Activated CD8-positive, alpha-beta memory T cell treated with anti-CD3 and anti-CD28 coated beads, Interleukin-2, amount 50 U/mL, for 48 hours (primary cell): ENCODE results near the gene PRKCA.
"Not testable (repeated sequence)": the region's sequence is repeated elsewhere in the genome, so short reads cannot be mapped to it uniquely, and the experiment has no call there.

ENCODE experiments used
- DNase-seq: peaks from one replicate; pipeline ENCODE4 v3.0.0-alpha.2; 2020

PRKCA gene

DNA sequence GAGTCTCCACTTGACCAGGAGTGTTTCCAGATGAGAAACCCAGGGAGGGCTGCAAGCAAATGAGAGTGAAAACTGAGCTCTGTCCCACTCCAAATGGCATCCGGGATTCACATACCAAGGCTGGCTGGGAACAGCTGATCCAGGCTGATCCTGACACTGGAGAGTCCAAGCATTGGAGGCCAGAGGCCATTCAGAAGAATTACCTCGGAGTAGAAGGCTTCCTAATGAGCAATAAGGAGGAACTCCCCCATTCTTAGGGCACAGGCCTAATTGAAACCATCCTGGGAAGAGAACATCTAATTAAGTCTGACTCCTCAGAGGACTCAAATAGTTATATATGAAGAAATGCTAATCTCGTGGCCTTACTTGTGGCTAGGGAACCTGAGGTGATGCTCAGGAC lies 142.8 kb downstream of the PRKCA start:
- DNase-seq: no peak

DNA sequence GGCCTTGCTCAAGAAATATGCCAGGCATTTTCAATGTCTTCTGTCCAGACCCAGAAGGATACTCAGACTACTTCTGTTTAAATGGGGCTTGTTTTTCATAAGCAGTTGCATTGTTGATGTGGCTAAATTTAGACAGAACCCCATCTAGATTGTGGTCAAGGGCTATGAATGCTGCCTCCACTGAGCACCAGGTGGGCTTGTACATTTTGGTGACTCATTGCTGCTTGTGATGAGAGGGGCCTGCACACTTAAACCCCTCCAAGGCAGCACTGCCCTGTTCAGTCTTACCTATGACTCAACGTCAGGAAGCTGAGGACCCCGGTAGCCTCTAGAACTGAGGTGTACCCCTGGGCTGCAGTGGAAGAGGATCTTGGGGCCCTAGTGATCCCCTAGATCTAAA lies 144.0 kb downstream of the PRKCA start:
- DNase-seq: no peak

DNA sequence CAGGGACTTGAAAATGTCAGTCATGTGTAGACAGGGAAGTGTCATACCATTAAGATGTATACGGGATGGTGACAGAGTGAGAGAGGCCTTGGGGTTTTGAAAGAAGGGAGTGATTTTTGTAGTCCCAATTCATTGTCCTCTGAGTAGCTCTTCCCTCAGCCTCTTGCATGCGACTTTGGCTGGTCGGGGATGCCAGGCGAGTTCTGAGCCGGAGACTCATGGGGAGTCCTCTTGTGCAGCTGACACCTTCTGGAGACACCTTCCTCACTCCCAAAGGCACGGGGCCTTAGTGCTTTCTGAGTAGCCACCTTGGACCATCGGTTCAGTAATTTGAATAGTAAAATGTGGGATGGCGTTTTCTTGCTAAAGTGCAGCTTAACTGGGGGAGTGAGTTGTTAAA lies 144.7 kb downstream of the PRKCA start:
- no peak for DNase-seq

DNA sequence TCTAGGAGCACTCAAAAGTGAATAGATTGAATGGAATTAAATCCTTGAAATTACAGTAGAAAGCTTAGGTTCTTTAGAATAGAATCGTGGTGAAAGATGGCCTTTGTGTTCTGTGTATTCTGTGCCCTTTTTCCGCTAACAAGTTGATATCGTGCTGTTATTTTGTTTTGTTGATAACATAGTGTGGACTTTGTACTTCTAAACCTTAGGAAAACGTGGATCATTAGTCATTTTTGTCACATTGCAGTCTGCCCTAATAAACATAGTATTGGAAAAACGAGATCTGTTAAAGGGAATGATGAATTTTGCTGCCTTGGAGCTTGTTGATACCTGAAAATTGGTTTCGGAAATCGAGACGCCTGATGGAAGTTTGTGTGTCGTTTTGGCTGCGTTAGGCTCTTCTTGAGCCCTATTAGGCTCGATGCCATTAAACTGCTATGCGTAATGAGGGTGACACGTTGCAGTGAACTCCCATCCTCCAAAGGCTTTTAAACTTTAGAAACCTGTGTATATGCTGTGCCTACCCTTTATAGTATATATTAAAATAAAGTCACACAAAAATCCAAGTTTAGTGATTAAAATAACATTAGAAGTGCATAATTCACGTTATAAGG lies 145.7 kb downstream of the PRKCA start:
- DNase-seq: no peak

DNA sequence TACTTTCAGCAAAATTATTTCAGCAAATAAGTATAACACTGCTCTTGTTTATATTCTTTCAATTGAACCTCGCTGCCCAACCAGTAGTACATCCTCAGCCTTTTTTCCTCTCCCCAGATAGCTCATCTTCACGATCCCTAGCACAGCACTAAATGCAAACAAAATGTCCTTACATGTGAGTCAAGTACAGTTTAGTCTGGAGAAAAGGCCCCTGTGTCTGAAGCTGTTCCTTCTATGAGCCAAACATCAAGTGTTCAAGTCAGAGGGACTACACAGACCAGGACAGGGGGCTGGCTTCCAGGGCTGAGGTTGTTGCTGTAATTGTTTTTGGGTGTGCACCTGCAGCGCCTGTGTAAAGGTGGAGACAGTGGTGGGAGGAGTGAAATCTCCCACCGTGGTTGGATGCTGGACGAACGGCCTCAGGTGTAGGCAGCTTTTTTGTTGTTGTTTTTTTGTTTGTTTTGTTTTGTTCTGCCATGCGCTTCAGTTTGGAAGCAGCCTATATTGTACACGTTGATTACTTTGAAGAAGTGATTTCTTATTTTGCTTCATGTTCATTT lies 147.1 kb downstream of the PRKCA start:
- DNase-seq: no peak

DNA sequence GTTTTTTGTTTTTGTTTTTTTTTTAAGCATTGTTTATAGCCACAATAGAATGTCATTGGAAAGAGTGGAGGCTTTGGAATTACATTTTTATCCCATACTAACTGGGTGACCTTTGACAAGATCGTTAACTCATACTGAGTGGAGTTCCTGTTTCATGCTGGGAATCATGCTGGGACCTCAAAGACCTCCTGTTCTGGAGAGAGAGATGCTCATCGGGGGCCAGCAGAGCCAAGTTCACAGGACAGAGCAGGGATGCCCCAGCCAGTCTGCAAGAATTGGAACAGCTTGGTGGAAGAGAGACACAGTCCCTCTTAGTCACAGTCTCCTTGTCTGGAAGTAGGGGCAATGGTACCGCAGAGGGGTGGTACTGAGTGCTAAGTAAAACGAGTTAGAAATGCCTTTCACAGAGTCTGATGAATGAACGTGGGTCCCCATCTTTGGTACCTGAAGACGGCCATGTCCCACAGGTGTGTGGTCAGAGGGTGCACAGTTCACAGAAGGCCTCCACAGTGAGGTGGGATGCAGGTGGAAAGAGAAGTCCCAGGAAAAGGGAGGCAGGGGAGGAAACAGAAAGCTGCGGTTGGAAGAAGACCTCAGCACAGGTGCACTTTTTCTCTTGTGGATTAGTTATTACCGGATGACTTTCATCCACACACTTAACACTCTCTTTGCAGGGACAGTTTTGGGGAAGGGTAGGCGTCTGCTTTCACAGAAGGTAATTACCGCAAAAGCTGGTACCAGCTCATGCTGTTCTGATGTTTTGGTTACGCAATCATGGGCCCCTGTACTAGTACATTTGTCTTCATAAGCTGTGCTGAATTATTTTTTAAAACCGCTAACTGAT lies 147.8 kb downstream of the PRKCA start:
- DNase-seq: no peak

DNA sequence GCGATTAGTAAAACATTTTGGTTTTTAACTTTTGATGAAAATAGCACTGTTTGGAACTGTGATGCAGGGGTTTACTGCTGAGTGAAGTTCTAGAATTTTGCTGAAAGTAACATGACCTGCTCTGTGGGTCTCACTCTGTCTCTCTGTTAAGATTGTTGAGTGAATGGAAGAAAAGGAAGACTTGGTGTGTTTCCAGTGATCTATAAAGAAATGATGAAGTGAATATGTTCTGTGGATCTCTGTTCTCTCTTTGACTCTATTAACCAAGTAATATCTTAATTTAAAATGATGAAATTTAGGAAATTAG lies 148.4 kb downstream of the PRKCA start:
- no peak for DNase-seq

DNA sequence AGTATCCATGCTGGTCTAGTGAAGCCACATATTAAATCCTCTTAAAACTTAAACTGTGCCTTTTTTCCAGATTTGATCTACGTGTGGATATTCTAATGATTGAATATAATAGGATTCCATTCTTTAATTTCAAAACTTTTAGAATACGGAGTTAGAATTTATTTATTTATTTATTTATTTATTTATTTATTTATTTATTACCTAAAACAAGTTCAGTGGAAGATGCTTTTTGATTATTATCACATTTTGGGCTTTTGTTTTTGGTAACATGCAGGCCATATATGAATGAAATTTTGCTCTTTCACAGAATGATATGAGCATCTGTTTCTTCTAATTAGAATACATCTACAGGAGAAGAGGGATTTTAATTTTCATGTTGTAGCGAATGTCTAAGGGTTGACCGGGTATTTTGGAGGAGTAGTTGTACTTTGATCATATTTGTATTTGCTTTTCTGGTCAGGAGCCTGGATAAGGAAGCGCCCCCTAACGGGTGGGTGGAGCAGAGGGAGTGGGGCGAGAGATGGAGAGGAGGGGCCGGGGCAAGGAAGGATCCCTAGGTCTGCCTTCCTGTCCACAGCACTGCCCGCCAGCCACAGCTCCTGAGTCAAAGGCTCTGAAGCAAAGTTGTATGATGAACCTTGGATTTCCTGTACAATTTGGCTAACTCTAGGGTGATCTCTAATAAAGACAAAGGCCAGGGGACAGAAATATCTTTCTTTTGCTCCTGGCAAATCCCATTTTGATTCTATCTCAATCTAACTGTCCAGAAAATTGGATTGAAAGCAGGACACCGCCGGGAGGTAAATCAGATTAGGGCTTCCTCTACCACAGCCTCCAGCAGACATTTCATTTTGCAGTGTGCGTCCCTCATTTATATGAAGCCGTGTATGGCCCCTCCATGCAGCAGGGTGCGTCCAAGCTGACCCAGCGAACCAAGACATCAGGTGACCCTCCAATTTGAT lies 149.1 kb downstream of the PRKCA start:
- no peak for DNase-seq

DNA sequence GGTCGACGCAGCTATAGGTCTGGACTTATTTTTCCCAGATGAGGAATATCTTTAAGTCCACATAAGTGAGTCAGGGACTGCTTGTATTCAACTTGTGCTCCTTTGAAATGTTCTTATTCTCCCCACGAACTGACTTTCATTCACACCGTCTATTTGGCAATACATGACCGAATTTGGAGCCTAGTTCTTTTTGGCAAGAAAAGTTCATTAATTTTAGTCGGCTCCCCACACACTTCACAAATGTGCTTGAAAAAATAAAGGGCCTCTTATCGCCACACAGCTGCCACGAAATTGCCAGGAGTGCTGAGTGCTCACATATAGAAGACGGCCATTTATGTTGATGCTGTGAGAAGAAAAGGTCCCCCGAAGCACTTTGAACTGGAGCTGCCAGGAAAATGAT lies 152.6 kb downstream of the PRKCA start:
- DNase-seq: no peak

DNA sequence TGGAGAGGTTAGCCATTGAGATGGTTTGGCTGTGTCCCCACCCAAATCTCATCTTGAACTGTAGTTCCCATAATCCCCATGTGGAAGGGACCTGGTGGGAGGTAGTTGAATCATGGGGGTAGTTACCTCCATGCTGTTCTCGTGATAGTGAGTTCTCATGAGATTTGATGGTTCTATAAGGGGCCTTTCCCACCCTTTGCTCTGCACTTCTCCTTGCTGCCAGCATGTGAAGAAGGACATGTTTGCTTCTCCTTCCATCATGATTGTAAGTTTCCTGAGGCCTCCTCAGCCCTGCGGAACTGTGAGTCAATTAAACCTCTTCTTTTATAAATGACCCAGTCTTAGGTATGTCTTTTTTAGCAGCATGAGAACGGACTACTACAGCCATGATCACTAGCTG lies 155.1 kb downstream of the PRKCA start:
- DNase-seq: not testable (repeated sequence)

DNA sequence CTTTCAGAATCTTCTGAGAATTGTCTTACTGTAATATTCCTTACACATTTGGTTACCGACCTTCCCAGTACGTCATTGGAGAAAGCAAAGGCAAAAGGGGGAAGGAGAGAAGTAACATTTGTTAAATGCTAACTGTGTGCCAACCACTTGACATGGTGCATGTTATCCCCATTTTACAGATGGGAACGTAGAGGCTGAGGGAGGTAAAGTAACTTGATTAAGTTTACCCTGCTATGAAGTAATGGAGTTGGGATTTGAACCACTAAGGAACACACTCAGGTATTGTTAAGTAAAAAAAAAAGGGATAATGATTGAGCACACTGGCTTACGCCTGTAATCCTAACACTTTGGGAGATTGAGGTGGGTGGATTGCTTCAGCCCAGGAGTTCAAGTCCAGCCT lies 156.4 kb downstream of the PRKCA start:
- no peak for DNase-seq

DNA sequence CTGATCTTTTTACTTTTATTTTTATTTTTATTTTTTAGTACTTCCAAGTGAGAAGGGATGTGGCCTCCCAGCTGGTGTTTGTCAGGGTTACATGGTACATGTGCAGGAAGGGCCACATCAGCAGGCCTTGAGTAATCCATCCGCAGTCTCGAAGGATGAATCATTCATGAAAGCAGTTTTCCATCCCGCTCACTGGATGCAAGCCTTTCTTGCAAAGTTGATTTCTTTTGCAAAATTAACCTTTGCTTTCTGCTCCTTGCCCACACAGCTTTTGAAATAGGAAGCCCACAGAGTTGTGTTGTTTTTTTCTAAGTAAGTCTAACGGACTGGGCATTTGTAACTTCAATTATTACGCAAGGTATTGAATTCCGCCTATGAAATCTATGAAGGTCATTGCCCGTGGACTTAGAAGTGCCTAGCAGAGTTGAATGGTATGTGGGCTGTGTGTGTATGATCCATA lies 157.4 kb downstream of the PRKCA start:
- DNase-seq: no peak

DNA sequence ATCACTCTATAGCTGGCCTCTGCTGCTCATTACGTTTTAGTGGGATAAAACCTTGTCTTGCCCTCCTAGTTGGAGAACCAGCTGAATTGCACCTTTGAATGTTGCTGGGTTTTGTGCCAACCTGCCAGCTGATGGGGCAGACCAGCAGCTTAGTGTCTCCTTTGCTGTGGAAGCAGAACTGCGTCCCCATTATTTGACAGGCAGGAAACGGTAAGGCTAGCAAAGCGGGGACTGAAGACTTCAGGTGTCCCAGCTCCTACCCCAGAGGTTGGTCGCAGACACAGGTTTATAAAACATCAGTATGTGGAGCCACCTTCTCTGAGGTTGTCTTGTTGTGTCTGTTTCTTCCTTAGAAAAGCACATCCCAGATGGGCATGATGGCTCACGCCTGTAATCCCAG lies 158.1 kb downstream of the PRKCA start:
- DNase-seq: no peak

DNA sequence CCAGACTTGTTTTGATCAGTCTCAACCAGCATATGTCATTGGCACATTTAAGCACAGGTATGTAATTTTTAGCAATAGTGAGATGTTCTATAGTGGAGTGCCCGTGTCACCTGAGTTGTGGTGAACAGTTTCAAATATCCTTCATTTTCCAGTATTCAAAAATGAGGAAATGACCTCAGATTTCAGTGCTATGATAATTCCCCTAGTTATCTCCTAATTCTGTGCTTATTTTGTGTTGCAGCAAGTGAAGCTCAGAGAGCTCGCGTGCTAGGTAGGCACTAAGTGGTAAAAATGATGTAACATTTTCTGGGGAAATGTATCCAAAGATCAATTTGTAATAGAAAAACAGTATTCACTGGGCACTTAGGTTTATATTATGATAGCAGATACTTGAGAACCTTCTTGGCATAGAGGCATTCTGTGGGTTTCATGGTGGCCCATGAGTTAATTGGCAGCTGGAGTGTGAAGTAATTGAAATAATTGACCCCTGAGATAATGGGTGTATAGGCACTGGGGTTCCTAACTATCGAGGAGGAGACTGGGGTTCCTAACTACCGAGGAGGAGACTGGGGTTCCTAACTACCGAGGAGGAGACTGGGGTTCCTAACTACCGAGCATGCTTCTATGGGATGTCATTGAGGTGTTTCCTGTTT lies 159.1 kb downstream of the PRKCA start:
- no peak for DNase-seq

DNA sequence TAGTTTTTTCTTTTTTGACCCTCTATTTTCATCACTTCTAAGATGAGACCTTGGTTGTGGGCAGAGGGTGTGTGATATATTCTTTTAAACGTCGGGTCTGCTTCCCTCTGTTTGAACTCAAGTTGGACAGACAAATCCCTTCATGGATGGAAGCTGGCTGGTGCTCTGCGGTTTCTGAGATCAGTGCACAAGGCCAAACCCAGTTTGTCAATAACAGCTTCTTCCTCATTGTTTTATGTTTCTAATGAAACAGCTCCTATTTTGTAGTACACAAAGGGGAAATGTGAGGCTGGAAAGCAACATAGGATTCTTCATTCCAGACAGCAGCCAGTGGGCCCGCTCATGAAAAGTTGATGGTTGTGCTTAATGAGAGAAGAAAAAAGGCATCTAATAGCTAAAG lies 159.6 kb downstream of the PRKCA start:
- no peak for DNase-seq

DNA sequence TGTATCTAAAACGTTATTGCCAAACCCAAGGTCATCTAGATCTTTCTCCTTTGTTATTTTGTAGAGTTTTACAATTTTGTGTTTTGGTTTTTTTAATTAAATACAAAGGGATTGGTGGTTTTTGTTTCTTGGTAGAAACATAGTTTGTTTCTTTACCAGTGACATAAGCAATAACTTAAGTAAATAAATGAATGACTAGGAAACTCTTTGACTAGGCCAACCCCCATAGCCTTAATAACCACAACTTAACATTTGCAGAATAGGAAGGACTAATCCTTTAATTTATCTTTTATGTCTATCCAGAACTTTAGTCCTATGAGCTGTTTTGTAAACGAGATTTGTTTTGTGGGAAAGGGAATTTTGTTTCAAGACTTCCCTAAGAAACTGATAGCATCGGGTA lies 162.5 kb downstream of the PRKCA start:
- no peak for DNase-seq

DNA sequence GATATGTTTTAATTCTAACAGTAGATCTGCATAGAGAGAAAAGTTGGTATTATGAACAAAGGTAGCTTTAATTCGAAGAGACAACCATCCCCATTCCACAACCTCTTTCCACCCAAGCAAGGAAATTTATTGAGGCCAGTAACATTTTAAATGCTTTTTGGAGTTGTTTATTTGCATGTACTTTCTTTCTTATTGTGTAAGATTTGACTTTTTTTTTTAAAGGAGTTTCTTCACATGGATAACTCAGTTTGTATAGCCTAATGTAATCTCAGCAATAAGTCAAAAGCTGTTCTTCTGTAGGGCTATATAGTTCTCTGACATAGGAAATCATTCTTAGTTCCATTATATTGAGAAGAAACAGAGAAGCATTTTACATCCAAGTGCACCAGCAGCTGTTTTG lies 163.3 kb downstream of the PRKCA start:
- DNase-seq: no peak

DNA sequence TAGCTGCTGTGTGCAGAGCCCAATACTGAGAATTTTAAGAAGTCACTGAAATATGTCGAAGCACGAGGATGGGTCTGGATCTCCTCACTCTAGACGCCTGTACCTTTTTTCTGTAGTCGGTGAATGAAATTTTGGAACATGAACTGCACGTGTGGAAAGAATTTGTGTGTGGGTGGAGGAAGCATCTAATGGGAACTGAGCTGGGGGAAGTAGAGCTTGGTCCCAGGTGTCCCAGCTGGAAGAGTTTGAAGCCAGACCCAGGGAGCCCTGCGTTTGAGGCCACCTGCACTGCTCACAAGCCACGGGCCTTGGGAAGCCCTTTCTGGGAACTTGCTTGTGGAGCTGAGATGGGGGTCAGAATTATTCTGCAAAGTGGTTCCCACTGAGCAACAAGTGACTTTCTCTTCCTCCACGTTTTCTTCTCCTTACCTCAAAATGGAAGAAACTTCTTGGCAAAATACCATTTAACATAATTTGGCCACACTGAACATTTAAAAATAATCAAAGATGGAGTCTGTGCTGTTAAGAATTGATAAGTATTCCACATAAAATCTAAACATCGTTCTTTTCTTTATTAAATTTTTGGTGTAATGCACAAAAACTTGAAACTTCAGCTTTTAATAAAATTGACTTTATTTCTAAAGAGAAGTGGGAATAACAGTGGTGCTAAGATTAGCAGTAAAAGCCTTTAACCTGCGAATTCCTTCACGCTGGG lies 163.8 kb downstream of the PRKCA start:
- DNase-seq: no peak

DNA sequence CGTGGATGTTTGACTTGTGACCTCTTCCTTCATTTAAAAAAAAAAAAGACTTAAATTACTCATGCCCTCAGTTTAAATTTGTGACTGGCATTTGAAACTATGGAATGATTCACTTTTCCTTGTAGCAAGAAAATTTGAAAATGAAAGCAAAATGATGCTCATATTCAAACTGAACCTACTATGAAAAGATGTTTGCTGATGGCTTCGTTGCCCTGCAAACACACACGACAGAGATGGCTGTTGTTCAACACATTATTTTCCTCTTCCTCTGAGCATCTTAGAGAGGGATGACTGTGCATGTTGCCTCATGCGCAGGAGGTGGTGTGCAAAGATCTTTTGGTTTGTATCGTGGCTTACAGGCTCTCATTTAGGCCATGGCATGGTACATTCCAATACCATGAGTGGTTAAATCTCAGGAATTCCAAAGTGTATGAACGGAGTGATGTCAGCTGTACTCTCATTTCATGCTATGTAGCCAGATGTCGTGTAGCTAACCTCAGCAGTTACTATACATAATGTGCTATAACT lies 164.5 kb downstream of the PRKCA start:
- peak; percentile 68 for DNase-seq

DNA sequence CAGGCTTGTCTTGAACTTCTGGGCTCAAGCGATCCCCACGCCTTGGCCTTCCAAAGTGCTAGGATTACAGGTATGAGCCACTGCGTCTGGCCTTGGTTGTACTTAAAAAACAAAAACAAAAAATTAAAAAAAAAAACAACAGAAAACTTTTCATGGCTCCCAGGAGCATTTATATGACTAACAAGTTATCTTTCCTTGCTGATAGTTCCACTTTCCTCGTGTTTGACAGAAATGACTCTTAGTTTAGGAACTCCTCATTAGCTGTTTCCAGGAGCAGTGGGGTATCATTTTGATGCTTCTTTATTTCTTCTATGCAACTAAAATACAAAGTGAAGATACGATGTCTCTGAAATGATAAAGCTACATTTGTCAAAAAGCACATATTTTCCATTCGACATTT lies 165.4 kb downstream of the PRKCA start:
- no peak for DNase-seq

DNA sequence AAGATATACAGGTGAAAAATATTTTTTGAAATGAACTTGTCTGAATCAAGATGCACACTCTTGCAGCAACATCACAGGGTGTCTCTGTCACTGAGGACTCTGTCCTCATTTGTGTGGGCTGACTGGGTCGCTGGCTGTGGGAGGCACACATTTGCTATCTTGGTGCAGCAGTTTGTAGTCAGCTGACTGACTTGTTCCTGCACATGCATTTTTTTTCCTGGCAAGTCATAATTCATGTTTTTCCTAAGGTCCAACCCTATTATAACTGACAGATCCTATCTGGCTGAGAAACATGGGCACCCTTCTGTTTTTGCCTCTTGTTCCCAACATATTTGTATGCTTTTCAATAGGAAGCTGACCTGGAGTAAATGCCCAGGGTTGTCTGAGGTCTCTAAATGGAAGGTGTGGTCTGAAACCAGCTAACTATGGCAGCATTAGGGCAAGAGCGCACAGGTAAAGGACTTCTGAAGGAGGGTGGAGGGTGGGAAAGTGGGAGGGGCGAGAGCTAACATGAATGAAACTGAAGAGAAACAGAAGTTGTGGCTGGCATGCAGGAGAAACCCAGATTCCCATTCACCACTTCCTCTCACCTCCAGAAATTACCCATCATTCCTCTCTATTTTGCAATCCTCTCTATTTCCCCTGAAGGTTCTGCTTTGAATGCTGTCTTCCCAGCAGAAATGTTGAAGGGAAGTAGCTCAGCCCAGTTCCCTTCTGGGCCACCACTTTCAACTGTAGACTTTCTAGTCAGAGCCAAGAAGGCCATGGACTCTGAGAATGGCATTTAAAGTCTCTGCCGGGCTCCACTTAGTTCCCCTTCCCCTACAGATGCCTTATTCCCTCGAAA lies 166.1 kb downstream of the PRKCA start:
- DNase-seq: no peak
